ENCODE data around the gene ABTB1.
"Not testable (repeated sequence)": the region's sequence is repeated elsewhere in the genome, so short reads cannot be mapped to it uniquely, and the experiment has no call there.

Gene ABTB1

DNA sequence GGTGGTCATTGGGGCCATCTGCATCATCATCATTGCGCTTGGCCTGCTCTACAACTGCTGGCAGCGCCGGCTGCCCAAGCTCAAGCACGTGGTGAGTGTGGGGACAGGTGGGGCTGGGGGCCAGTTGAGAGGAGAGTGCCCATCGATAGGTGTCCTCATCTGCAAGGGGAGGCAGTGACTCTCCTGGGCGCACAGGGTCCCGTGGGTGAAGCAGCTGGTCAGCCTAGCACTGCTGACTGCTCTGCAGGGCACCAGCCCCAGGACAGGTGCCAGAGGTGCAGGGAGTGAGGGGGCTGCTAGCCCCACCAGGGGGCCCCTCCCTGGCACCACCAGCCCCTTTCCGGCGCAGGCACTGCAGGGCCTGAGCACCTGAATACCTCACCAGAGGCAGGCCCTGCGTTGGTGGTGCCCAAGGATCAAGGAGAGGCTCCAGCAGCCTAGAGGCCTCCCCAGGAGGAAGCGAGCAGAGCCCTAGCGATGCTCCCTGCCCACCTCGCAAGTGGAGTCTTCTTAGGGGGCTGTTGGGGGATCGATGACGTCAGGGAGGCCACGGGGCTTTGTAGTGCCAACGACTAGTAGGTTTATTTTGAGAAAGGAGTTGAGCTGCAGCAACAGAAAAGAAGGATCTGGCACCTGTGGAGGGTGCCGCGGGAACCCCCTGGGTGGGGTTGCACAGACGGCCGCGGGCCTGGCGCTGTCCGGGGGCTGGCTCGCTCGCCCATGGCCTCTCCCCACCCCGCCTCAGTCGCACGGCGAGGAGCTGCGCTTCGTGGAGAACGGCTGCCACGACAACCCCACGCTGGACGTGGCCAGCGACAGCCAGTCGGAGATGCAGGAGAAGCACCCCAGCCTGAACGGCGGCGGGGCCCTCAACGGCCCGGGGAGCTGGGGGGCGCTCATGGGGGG is 976 bp upstream of the ABTB1 start:
- no peak for DNase-seq (ENCODE audit: low read depth in 2 of 2)

GRCh38 chr3:127673191-127674100 is 694 bp downstream of the ABTB1 start:
- DNase-seq (ENCODE audit: low read depth in 2 of 2): peak; percentile 39 to 43

DNA sequence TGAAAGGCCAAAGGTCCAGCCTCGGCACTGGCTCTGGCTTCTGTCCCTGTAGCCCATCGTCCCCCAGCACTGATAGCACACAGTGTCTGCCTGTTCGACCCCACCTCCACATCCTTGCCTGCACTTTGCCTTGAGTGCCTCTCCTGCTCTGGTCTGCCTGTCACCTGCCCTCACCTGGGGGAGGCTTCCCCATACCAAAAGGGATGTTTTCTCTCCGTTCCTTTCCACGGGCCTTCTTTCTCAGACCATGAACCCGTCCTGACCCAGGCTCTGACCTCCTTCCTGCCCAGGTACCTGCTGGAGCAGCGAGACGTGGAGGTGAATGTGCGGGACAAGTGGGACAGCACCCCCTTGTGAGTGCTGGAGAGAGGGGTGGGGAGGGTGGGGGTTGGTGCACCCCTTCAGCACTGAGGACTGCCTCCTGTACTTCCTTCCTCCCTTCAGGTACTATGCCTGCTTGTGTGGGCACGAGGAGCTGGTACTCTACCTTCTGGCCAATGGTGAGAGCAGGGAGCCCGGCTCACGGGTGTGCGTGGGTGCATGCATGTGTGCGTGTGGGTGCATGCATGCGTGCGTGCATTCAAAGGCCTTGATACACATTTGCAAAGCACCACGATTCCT is 1.5 kb downstream of the ABTB1 start:
- DNase-seq (ENCODE audit: low read depth in 2 of 2): no peak

DNA sequence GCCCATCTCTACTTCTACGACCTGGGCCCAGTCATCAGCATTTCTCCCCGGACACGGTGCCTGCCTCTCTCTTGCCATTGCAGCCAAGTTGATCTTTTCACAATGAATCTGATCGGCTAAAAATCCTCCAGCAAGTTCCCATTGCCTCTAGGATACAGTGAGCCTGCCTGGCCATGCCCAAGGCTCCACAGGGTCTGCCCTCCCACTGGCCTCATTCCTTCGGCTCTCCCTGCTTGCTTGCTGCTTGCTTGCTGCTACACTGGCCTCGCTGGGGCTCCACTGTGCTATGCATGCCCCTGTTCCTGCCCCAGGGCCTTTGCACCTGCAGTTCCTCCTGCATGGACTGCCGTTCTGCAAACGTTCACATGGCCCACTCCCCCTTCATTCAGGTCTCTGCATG is 2.0 kb downstream of the ABTB1 start:
- no peak for DNase-seq (ENCODE audit: low read depth in 2 of 2)

DNA sequence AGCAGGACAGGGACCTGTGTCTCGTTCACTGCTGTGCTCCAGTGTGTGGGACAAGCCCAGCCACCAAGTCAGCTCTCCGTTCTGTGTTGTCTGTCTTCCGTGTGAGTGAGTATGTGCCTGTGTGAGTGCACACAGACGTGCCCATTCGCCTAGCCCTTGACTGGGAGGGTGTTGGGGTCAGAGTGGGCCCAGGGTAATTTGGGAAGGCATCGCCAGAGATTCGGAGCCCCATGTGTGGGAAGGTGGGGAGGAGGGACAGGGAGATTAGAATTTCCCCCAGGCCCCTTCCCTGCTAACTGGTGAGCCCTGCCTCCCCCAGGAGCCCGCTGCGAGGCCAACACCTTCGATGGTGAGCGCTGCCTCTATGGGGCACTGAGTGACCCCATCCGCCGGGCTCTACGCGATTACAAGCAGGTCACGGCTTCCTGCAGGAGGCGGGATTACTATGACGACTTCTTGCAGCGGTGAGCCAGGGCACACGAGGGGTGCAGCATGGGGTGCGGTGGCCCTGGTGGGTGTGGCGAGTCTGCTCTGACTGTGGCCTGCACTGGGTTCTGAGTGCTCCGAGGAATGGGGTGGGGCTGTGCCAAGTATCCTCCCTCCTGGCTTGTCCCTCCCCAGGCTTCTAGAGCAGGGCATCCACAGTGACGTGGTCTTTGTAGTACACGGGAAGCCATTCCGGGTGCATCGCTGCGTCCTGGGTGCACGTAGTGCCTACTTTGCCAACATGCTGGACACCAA is 3.1 kb downstream of the ABTB1 start:
- no peak for DNase-seq (ENCODE audit: low read depth in 2 of 2)

DNA sequence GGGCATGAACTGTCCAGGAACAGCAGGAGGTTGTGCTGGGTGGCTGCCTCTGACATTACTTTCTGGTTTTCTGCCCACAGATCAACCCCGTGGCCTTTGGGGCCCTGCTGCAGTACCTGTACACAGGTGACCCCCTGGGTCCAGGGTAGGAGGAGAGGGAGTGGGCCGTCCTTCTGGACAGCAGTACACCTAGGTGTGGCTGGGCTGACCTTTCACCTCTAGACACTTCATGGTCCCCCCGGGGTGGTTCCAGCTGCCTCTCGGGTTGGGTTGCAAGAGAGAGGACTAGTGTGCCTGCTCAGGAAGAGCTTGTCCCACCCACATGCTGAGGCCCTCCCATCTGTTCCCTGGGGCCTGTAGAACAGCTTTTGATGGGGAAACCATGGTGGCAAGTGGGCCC is 3.7 kb downstream of the ABTB1 start:
- DNase-seq (ENCODE audit: low read depth in 2 of 2): no peak

DNA sequence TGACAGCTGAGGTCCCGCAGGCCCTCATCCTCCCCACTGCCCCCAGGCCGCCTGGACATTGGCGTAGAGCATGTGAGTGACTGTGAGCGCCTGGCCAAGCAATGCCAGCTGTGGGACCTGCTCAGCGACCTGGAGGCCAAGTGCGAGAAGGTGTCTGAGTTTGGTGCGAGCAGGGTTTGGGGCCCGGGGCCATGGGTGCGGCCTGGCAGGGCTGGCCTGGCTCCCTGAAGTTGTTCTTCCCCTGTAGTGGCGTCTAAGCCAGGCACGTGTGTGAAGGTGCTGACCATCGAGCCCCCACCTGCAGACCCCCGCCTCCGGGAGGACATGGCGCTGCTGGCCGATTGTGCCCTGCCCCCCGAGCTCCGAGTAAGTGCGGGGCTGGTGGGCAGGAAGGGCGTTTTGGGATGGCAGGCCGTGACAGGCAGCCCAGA is 4.2 kb downstream of the ABTB1 start:
- DNase-seq (ENCODE audit: low read depth in 2 of 2): no peak

GRCh38 chr3:127677541-127678314 is 5.0 kb downstream of the ABTB1 start:
- DNase-seq (ENCODE audit: low read depth in 2 of 2): no peak

- DNase-seq (ENCODE audit: low read depth in 2 of 2): no peak
These were observed 5.5 kb downstream of the ABTB1 start for GRCh38 chr3:127678315-127678599.

DNA sequence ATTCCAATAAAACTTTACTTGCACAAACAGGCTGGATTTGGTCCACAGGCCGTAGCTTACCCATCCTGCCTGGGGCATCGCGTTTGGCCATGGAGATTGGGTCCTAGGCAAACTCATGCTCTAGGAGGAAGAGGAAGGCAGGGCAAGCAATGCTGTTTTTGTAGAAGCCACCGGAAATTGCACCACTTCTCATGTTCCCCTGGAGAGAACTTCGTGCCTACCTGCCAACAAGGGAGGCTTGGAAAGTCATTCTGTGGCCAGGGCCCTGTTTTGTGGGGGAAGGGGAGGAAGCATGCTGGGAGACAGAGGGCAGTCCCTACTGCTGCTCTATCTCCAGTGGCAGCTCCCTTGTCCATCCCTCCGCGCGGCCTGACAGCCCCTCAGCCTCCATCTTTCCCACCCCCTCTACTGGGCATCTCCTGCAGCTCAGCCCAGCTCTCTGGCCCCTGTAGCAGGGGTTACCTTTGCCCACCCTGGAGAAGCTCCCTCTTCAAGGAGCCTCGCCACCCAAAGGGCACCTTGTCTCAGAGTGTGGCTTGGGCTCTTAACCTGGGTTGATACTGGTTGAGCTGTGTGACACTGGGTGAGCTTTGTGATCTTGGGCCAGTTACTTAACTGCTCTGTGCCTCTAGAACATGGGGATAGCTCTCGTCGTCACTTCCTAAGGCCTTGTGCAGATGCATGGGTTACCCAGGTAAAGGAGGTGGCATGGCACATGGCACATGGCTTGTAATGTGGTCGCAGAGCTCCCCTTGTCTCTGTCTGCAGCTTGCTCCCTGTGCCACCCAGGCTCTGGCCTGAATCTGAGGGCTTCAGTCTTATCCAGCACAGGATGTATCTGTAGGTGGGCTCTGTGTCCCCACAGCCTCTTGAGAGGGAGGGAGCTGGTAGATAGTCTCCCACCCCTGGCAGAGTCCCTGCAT is 6.1 kb downstream of the ABTB1 start:
- DNase-seq (ENCODE audit: low read depth in 2 of 2): no peak

DNA sequence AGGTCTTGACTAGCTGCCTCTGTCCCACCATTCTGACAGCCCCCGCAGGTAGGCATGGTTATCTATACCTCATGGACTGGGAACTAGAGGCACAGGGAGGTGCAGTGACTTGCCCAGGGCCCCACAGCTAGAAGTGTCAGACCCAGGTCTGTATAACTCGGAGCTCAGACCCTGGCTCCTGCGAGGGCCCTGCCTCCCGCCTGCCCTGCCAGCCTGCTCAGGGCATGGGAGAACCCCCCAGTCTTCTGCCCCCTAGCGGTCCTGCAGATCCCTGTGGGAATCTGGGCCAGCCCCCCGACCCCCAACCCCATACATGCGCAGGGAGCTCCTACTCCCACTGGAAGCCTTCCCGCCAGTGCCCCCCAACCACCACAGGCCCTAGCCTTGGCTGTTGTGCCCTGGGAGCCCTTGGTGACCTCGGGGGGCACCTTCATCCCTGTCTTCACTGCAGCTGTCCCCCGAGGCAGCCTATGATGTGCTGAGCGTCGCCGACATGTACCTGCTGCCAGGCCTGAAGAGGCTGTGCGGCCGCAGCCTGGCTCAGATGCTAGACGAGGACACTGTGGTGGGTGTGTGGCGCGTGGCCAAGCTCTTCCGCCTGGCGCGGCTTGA is 6.9 kb downstream of the ABTB1 start:
- DNase-seq (ENCODE audit: low read depth in 2 of 2): no peak

DNA sequence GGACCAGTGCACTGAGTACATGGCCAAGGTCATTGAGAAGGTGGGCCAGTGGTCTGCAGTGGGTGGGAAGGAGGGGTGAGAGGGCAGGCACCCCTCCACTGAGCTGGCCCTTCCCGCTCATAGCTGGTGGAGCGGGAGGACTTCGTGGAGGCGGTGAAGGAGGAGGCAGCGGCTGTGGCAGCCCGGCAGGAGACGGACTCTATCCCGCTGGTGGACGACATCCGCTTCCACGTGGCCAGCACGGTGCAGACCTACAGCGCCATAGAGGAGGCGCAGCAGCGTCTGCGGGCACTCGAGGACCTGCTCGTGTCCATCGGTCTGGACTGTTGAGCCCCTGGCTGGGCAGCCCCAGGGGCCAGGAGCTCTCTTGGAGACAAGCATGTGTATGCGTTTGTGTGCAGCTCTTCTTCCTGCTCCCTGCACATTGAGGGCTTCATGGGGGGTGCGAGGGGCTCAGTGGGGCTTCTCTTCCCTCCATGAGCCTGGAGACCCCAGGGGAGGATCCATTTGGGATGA is 7.5 kb downstream of the ABTB1 start:
- no peak for DNase-seq (ENCODE audit: low read depth in 2 of 2)

- DNase-seq (ENCODE audit: low read depth in 2 of 2): no peak
These were observed 8.1 kb downstream of the ABTB1 start for GRCh38 chr3:127680798-127681221.

- not testable (repeated sequence) for DNase-seq (ENCODE audit: low read depth in 2 of 2)
These were observed 9.4 kb downstream of the ABTB1 start for GRCh38 chr3:127682175-127682554.

- DNase-seq (ENCODE audit: low read depth in 2 of 2): no peak
These were observed 9.8 kb downstream of the ABTB1 start for GRCh38 chr3:127682561-127682960.

GRCh38 chr3:127684871-127685707 is 12.3 kb downstream of the ABTB1 start:
- DNase-seq (ENCODE audit: low read depth in 2 of 2): no peak

DNA sequence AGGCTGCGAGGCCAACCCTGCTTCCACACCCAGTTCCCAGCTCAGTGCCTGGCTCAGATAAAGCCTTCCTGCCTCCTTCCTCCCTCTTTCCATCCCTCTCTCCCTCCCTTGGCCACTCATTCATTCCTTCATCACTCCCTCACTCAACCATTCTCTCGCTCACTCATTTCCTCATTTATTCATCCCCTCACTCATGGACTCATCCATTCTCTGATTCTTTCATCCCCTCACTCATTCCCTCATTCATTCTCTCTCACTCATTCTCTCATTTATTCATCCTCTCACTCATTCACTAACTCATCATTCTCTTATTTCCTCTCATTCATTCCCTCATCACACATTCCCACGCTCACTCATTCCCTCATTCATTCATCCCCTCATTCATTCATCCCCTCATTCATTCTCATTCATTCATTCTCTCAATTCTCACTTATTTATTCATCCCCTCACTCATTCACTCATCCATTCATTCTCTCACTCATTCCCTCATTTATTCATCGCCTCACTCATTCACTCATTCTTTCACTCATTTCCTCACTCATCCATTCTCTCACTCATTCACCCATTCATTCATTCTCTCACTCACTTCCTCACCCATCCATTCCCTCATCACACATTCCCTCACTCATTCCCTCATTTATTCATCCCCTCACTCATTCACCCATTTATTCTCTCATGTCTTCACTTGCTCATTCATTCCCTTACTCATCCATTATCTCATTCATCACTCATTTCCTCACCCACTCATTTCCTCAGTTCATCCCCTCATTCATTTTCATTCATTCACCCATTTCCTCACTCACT is 13.2 kb downstream of the ABTB1 start:
- no peak for DNase-seq (ENCODE audit: low read depth in 2 of 2)

Measured in stimulated activated CD8-positive, alpha-beta memory T cell treated with anti-CD3 and anti-CD28 coated beads, Interleukin-15, amount 100 ng/mL, for 48 hours (primary cell).